Testis (tissue), 2 donors: ENCODE measurements around the gene COL4A2.

Experiments
- CTCF ChIP-seq, 3 experiments: fragments of 450-650 bp in 2 of 3; fragments of 200-600 bp in 1 of 3; sonication (generic) in 1 of 3; IDR thresholded peaks; one replicate each; pipeline ENCODE4 v1.5.1; 2016 to 2019; ENCODE audit warnings: antibody characterized with exemption in 3 of 3, mild to moderate bottlenecking in 2 of 3, moderate library complexity in 1 of 3
- POLR2A ChIP-seq: fragments of 450-650 bp; IDR thresholded peaks from one replicate; pipeline ENCODE4 v1.6.1; 2017; ENCODE audit warnings: antibody characterized with exemption, mild to moderate bottlenecking, moderate library complexity

- TF ChIP-seq POLR2A = no peak
- no peak for TF ChIP-seq CTCF (IDR thresholded peaks at IDR 0.05)
Observed at GRCh38 chr13:110438211-110438610, 131.1 kb downstream of the COL4A2 start.
